DOHH2 (cell line): ENCODE measurements around the gene KPNA2.

ENCODE experiments used
- H3F3A ChIP-seq: fragments of 200-600 bp; sonication (generic), shearing (Covaris generic); 2 replicates; pipeline ENCODE4 v1.6.0; 2016; ENCODE audit warnings: antibody characterized with exemption, mild to moderate bottlenecking; ENCODE audit not compliant: control insufficient read depth, insufficient read depth
- H3K27ac ChIP-seq: fragments of 200-600 bp; sonication (generic); 2 replicates; pipeline ENCODE4 v1.5.1; 2014; ENCODE audit warnings: low read depth, mild to moderate bottlenecking, low read length, moderate library complexity
- H3K27me3 ChIP-seq: fragments of 200-600 bp; sonication (generic); 2 replicates; pipeline ENCODE4 v1.6.1; 2014; ENCODE audit warnings: mild to moderate bottlenecking, low read length, mixed read lengths; ENCODE audit not compliant: control insufficient read depth
- H3K36me3 ChIP-seq: fragments of 200-600 bp; sonication (generic); 2 replicates; pipeline ENCODE4 v1.6.1; 2014; ENCODE audit warnings: mild to moderate bottlenecking, low read length, moderate library complexity, mixed read lengths; ENCODE audit not compliant: control insufficient read depth
- H3K4me1 ChIP-seq: fragments of 200-600 bp; sonication (generic); 2 replicates; pipeline ENCODE4 v1.6.1; 2014; ENCODE audit warnings: mild to moderate bottlenecking, low read length, mixed read lengths; ENCODE audit not compliant: control insufficient read depth
- H3K4me2 ChIP-seq: fragments of 200-600 bp; sonication (generic); 2 replicates; pipeline ENCODE4 v1.6.0; 2014; ENCODE audit warnings: mild to moderate bottlenecking, low read length, moderate library complexity
- H3K4me3 ChIP-seq: fragments of 200-600 bp; sonication (generic); 2 replicates; pipeline ENCODE4 v1.5.1; 2014; ENCODE audit warnings: mild to moderate bottlenecking, low read length, mixed read lengths
- H3K79me2 ChIP-seq: fragments of 200-600 bp; sonication (generic); 2 replicates; pipeline ENCODE4 v1.6.1; 2014; ENCODE audit warnings: mild to moderate bottlenecking, low read length, mixed read lengths; ENCODE audit not compliant: control insufficient read depth
- H3K9me2 ChIP-seq: fragments of 200-600 bp; sonication (generic); replicated peaks from 2 replicates; pipeline ENCODE4 v1.6.1; 2014; ENCODE audit warnings: mild to moderate bottlenecking, low read length, mixed read lengths; ENCODE audit not compliant: control insufficient read depth
- H3K9me3 ChIP-seq: fragments of 200-600 bp; sonication (generic); 2 replicates; pipeline ENCODE4 v1.6.1; 2014; ENCODE audit warnings: antibody characterized with exemption, low read length, mixed read lengths; ENCODE audit not compliant: control insufficient read depth, insufficient read depth
- H4K20me1 ChIP-seq: fragments of 200-600 bp; sonication (generic); 2 replicates; pipeline ENCODE4 v1.6.0; 2014; ENCODE audit warnings: low read depth, mild to moderate bottlenecking, antibody characterized with exemption, low read length, moderate library complexity; ENCODE audit not compliant: control insufficient read depth, insufficient read depth
- EZH2phosphoT487 ChIP-seq: fragments of 200-600 bp; sonication (generic); IDR thresholded peaks from 2 replicates; pipeline ENCODE4 v1.6.1; 2017; ENCODE audit warnings: borderline replicate concordance, mild to moderate bottlenecking, antibody characterized with exemption, low read length, moderate library complexity, mixed read lengths
- TF ChIP-seq, protein P1 (sequence below): fragments of 200-600 bp; sonication (generic); IDR thresholded peaks from one replicate; pipeline ENCODE4 v1.5.1; 2014; ENCODE audit warnings: antibody characterized with exemption, mild to moderate bottlenecking, low read depth, low read length; ENCODE audit not compliant: poor library complexity, severe bottlenecking

KPNA2 gene

DNA sequence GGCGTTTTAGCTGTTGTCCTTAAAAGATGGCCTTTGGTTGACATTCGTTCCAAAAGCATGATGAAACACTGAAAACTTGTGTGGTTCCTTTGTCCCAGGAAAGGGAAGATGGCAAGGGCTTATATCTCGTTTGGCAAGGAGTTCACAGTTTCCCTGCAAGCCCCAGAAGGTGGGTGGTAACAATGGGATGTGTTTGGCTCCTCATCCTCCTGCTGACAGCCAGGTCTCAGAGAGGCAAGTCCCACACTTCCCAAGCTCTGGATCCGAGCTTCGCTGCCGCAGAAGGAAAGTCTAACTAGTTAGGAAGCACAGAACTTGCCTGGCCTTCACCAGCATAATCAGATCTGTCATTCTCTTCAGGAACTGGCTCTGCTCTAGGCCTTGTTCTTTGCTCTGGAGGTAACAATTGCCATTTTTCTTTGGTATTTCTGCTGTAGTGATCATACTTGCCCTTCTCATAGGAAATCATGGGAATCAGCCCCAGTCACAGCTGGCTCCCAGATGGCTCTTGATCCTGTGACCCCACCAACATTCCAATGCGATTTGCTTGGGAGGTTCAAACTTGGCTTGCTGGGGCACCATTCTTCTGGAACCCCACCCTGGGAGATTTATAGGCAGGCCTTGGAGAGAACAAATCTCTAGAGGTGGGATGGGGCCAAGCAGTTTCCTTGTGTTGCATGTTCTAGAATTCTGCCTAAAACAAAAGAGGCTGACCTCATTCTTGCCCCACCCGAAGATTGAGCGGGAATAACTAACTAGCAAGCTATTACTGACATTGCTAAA, 17.9 kb downstream of the KPNA2 start:
- Histone ChIP-seq H3K9me2 (no peaks in the 10 kb centered on the region), H3F3A (peaks cover 9% of the 10 kb centered on the region), H3K79me2 (no peaks in the 10 kb centered on the region), H3K27ac (no peak overlapping the region), H3K4me3 (no peak overlapping the region), H3K36me3 (no peaks in the 10 kb centered on the region), H3K9me3 (no peaks in the 10 kb centered on the region), H3K4me2 (no peak overlapping the region), H4K20me1 (no peaks in the 10 kb centered on the region), H3K4me1 (peaks cover 10% of the 10 kb centered on the region), H3K27me3 (no peaks in the 10 kb centered on the region)
- TF ChIP-seq, protein P1, sequence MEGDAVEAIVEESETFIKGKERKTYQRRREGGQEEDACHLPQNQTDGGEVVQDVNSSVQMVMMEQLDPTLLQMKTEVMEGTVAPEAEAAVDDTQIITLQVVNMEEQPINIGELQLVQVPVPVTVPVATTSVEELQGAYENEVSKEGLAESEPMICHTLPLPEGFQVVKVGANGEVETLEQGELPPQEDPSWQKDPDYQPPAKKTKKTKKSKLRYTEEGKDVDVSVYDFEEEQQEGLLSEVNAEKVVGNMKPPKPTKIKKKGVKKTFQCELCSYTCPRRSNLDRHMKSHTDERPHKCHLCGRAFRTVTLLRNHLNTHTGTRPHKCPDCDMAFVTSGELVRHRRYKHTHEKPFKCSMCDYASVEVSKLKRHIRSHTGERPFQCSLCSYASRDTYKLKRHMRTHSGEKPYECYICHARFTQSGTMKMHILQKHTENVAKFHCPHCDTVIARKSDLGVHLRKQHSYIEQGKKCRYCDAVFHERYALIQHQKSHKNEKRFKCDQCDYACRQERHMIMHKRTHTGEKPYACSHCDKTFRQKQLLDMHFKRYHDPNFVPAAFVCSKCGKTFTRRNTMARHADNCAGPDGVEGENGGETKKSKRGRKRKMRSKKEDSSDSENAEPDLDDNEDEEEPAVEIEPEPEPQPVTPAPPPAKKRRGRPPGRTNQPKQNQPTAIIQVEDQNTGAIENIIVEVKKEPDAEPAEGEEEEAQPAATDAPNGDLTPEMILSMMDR = no peak
- TF ChIP-seq EZH2phosphoT487 = no peak

DNA sequence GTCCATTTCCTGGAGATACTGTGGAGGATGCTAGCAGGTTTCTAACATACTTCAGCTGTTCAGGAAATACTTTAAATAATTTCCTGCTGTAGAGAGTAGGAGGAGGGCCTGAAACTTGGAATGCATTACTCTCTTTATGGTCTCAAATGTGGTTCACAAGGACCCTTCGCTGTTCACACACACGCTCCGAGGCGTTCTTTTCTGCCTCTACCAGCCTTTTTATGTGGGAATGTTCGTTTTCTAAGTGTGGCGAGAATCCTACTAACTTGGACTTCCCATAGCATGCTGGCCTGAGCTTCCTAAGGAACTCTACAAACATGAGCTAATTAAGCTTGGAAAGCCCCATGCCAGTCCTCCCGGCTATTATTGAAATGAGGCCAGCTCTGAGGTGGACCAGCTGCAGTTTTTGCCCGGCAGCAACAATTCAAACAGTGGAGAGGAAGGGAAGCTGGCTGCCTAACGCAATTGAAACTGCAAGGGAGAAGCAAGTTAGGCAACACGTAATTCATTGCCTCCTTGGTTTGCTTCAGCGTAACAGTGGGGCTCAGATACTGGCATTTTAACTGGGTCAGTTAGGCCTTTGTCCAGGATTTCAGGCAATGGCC, 18.9 kb downstream of the KPNA2 start:
- H3K36me3 ChIP-seq = no peaks in the 10 kb centered on the region
- no peaks in the 10 kb centered on the region for H3K9me2 ChIP-seq
- no peaks in the 10 kb centered on the region for H4K20me1 ChIP-seq
- no peak for TF ChIP-seq EZH2phosphoT487
- TF ChIP-seq, protein P1 = no peak
- no peaks in the 10 kb centered on the region for H3K9me3 ChIP-seq
- H3K4me3 ChIP-seq = no peak overlapping the region
- no peak overlapping the region for H3K4me2 ChIP-seq
- no peaks in the 10 kb centered on the region for H3K27me3 ChIP-seq
- no peak overlapping the region for H3K27ac ChIP-seq
- H3F3A ChIP-seq = 0 out of 2 replicates have a peak, but pooled peaks cover 3% of the 10 kb centered on the region
- peaks cover 10% of the 10 kb centered on the region for H3K4me1 ChIP-seq
- no peaks in the 10 kb centered on the region for H3K79me2 ChIP-seq

DNA sequence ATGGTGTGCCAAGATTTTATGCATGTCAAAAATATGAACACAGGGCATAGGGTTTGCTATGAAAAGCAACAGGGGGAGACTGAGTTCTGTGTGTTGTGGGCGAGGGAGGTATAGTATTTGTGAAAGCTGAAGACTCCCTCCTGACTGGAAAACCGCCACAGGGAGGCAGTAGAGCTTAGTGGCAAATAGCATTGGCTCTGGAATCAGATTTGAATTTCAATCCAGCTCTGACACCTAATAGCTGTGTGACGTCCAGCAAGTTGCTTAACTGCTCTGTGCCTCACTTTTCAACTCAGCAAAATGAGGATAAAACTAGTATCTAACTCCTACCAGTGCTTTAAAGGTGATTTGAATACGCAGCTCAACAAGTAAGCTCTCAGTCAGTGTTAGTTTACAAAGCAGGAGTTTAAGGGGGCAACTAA, 22.0 kb downstream of the KPNA2 start:
- H3K4me3 ChIP-seq = no peak overlapping the region

More for the DNA sequence above, 22.0 kb downstream of the KPNA2 start:
- H4K20me1 ChIP-seq = no peaks in the 10 kb centered on the region
- no peaks in the 10 kb centered on the region for H3F3A ChIP-seq
- H3K4me2 ChIP-seq = no peak overlapping the region
- H3K9me2 ChIP-seq = no peaks in the 10 kb centered on the region
- no peaks in the 10 kb centered on the region for H3K79me2 ChIP-seq
- peaks cover 8% of the 10 kb centered on the region for H3K4me1 ChIP-seq
- H3K9me3 ChIP-seq = no peaks in the 10 kb centered on the region
- TF ChIP-seq EZH2phosphoT487 = no peak
- TF ChIP-seq, protein P1 = peak; percentile 64
- H3K36me3 ChIP-seq = no peaks in the 10 kb centered on the region
- H3K27ac ChIP-seq = no peak overlapping the region
- no peaks in the 10 kb centered on the region for H3K27me3 ChIP-seq
